SK-N-SH (cell line): Measurements from ENCODE around the gene INS. TPM values are rescaled to one million over a fixed set of nuclear protein-coding genes. Genes with fewer than 3 reads are reported as not detected.

Source experiments
- CTCF ChIA-PET: fragments of 300-600, 350-600 bp; formaldehyde crosslinking; extraction: SDS; loops from one replicate; lab custom pipeline; 2021; lab: Yijun Ruan, JAX
- POLR2A ChIA-PET: fragments of 350-600 bp; sonication (Branson Sonifier 250); formaldehyde crosslinking; extraction: SDS; loops from one replicate; lab custom pipeline; 2020; ENCODE audit warnings: antibody characterized with exemption, inconsistent platforms; lab: Yijun Ruan, JAX
- DNase-seq: peaks from one replicate; pipeline ENCODE4 v3.0.0; 2012
- H2AFZ ChIP-seq: fragments of 200-600 bp; sonication (generic); 2 replicates; pipeline ENCODE4 v1.8.1; 2016; ENCODE audit warnings: antibody characterized with exemption, mild to moderate bottlenecking, low read depth
- H3F3A ChIP-seq: fragments of 200-600 bp; sonication (generic); replicated peaks from 2 replicates; pipeline ENCODE3; 2016; ENCODE audit warnings: antibody characterized with exemption, mild to moderate bottlenecking; ENCODE audit not compliant: insufficient read depth
- H3K27ac ChIP-seq, 2 experiments: fragments of 200-500 bp in 1 of 2; fragments of 200-600 bp in 1 of 2; sonication (Bioruptor generic) in 1 of 2; sonication (generic), shearing (Covaris generic) in 1 of 2; 2 replicates each; pipeline versions ENCODE4 v1.5.1 to v1.6.1; 2014 to 2016; ENCODE audit warnings: low read depth in 2 of 2, inconsistent platforms in 1 of 2, low read length in 1 of 2, mild to moderate bottlenecking in 1 of 2, mixed read lengths in 1 of 2
- H3K27me3 ChIP-seq: fragments of 200-600 bp; sonication (generic), shearing (Covaris generic); 2 replicates; pipeline ENCODE4 v1.6.1; 2016; ENCODE audit warnings: mixed run types; ENCODE audit not compliant: insufficient read depth
- H3K36me3 ChIP-seq, 2 experiments: fragments of 200-500 bp in 1 of 2; fragments of 200-600 bp in 1 of 2; sonication (Bioruptor generic) in 1 of 2; sonication (generic) in 1 of 2; replicated peaks in 1 of 2; 2 replicates each; pipeline versions ENCODE3 to v1.5.1; 2014 to 2016; ENCODE audit warnings: low read length in 1 of 2, mild to moderate bottlenecking in 1 of 2; ENCODE audit not compliant: insufficient read depth in 2 of 2, control insufficient read depth in 1 of 2
- H3K4me1 ChIP-seq, 2 experiments: fragments of 200-500 bp in 1 of 2; fragments of 200-600 bp in 1 of 2; sonication (Bioruptor generic) in 1 of 2; sonication (generic), shearing (Covaris generic) in 1 of 2; 2 replicates each; pipeline versions ENCODE4 v1.5.1 to v1.6.1; 2014 to 2016; ENCODE audit warnings: low read depth in 1 of 2, low read length in 1 of 2, mixed run types in 1 of 2; ENCODE audit not compliant: insufficient read depth in 2 of 2, control insufficient read depth in 1 of 2
- H3K4me2 ChIP-seq: fragments of 200-600 bp; sonication (generic), shearing (Covaris generic); 2 replicates; pipeline ENCODE4 v1.6.1; 2017; ENCODE audit warnings: mixed run types
- H3K4me3 ChIP-seq, 2 experiments: fragments of 200-500 bp in 1 of 2; fragments of 200-600 bp in 1 of 2; sonication (Bioruptor generic) in 1 of 2; sonication (generic), shearing (Covaris generic) in 1 of 2; 2 replicates each; pipeline versions ENCODE4 v1.5.1 to v1.8.1; 2014 to 2016; ENCODE audit warnings: low read depth in 2 of 2, inconsistent platforms in 1 of 2, low read length in 1 of 2, mild to moderate bottlenecking in 1 of 2, mixed read lengths in 1 of 2, moderate library complexity in 1 of 2
- H3K79me2 ChIP-seq: fragments of 200-600 bp; sonication (generic); 2 replicates; pipeline ENCODE4 v1.8.1; 2017; ENCODE audit warnings: mild to moderate bottlenecking; ENCODE audit not compliant: insufficient read depth
- H3K9ac ChIP-seq: fragments of 200-600 bp; sonication (generic); 2 replicates; pipeline ENCODE4 v1.6.1; 2017; ENCODE audit warnings: mixed run types
- H3K9me2 ChIP-seq: fragments of 200-600 bp; sonication (generic); 2 replicates; pipeline ENCODE4 v1.6.1; 2017; ENCODE audit warnings: mixed run types
- H3K9me3 ChIP-seq: fragments of 200-600 bp; sonication (generic); 2 replicates; pipeline ENCODE4 v1.6.1; 2017; ENCODE audit warnings: mixed run types, mild to moderate bottlenecking, moderate library complexity
- H4K20me1 ChIP-seq: fragments of 200-600 bp; sonication (generic); 2 replicates; pipeline ENCODE4 v1.6.1; 2017; ENCODE audit warnings: mild to moderate bottlenecking, mixed run types; ENCODE audit not compliant: insufficient read depth
- ELF1 ChIP-seq: IDR thresholded peaks from 2 replicates; pipeline ENCODE4 v1.4.0; 2012
- EP300 ChIP-seq, 2 experiments: IDR thresholded peaks; 2 replicates each; pipeline versions ENCODE4 v1.4.0 to v1.6.1; 2012; ENCODE audit warnings: borderline replicate concordance in 1 of 2, low read depth in 1 of 2, low read length in 1 of 2
- EZH2phosphoT487 ChIP-seq: fragments of 200-600 bp; sonication (generic); IDR thresholded peaks from 2 replicates; pipeline ENCODE4 v1.6.1; 2017; ENCODE audit warnings: low read depth, mixed run types, mild to moderate bottlenecking, antibody characterized with exemption, moderate library complexity, borderline replicate concordance
- FOXM1 ChIP-seq: IDR thresholded peaks from 2 replicates; pipeline ENCODE4 v1.4.0; 2012; ENCODE audit warnings: low read depth, mild to moderate bottlenecking
- JUND ChIP-seq: IDR thresholded peaks from 2 replicates; pipeline ENCODE4 v1.4.0; 2012
- MEF2A ChIP-seq: IDR thresholded peaks from 2 replicates; pipeline ENCODE4 v1.4.0; 2012; ENCODE audit warnings: low read depth, borderline replicate concordance
- MXI1 ChIP-seq: IDR thresholded peaks from 2 replicates; pipeline ENCODE4 v1.6.1; 2012; ENCODE audit warnings: mild to moderate bottlenecking, low read depth, low read length, improper control_type of control experiment
- POLR2AphosphoS5 ChIP-seq: IDR thresholded peaks from 2 replicates; pipeline ENCODE4 v1.6.1; 2012; ENCODE audit warnings: low read depth, low read length
- RCOR1 ChIP-seq: fragments of 150-350 bp; IDR thresholded peaks from 2 replicates; pipeline ENCODE4 v1.6.1; 2017; ENCODE audit warnings: antibody characterized with exemption, low read length
- RXRA ChIP-seq: IDR thresholded peaks from 2 replicates; pipeline ENCODE4 v1.4.0; 2012; ENCODE audit warnings: low read depth, mild to moderate bottlenecking, borderline replicate concordance
- SIN3A ChIP-seq: IDR thresholded peaks from 2 replicates; pipeline ENCODE4 v1.6.1; 2012; ENCODE audit warnings: low read depth, mild to moderate bottlenecking, low read length, moderate library complexity, borderline replicate concordance
- TAF1 ChIP-seq: IDR thresholded peaks from 2 replicates; pipeline ENCODE4 v1.6.1; 2012; ENCODE audit warnings: low read depth, mild to moderate bottlenecking, low read length, moderate library complexity, borderline replicate concordance
- TEAD4 ChIP-seq: IDR thresholded peaks from 2 replicates; pipeline ENCODE4 v1.4.0; 2012; ENCODE audit warnings: mild to moderate bottlenecking, borderline replicate concordance; ENCODE audit not compliant: insufficient read depth
- YY1 ChIP-seq: IDR thresholded peaks from 2 replicates; pipeline ENCODE4 v1.4.0; 2012; ENCODE audit warnings: low read depth, mild to moderate bottlenecking
- WGBS: methylation state at CpG from one replicate; pipeline ENCODE4 v1.1.6; 2017; ENCODE audit warnings: low lambda C conversion rate; 5-methylcytosine and 5-hydroxymethylcytosine counted together
- polyA plus RNA-seq, 3 experiments: library from polyadenylated mRNA; depleted of rRNA; stranded (reverse); fragments of >200 nt; gene quantifications; 2 replicates each; pipeline ENCODE4 v1.2.3, GENCODE V29; 2012
- TF ChIP-seq, protein P1 (sequence below): IDR thresholded peaks from 2 replicates; pipeline ENCODE4 v1.6.1; 2012; ENCODE audit warnings: mild to moderate bottlenecking, low read depth, low read length, moderate library complexity
- TF ChIP-seq, protein P2 (sequence below): fragments of 150-350 bp; IDR thresholded peaks from 2 replicates; pipeline ENCODE4 v1.6.1; 2016; ENCODE audit warnings: mild to moderate bottlenecking, low read depth, low read length
- TF ChIP-seq, protein P3 (sequence below): IDR thresholded peaks from 2 replicates; pipeline ENCODE4 v1.4.0; 2012; ENCODE audit warnings: low read depth

The INS gene
- polyA plus RNA-seq, 1 of the 3 experiments (the other 2 are of a cell fraction) = not detected

DNA sequence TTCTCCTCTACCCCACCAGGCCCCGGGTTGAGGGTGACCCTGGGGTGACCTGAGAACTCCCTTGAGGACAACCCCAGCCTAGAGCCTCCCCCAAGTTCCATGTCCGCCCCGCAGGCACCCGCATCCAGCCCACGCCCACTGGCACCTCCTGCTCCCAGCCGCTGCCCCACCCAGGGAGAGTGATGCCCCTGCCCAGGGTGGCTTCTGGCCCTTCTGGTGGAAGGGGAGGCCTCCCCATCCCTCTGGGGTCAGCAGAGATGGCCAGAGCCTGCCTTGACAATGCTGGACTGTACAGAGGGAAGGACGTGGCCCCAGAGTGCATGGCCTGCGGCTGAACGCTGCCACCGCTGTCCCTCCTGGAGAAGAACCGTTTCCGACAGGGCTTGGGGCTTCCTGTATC is 11.7 kb upstream of the INS start:
- WGBS = 76% methylated on average over 11 of the region's 12 CpGs
- Histone ChIP-seq H3K4me2 (no peak overlapping the region), H3F3A (no peaks in the 10 kb centered on the region), H3K27ac (no peak overlapping the region), H3K9ac (no peak overlapping the region), H3K36me3 (no peaks in the 10 kb centered on the region), H2AFZ (no peak overlapping the region), H3K4me3 (no peak overlapping the region), H3K9me2 (no peaks in the 10 kb centered on the region), H3K4me1 (peaks cover 0 to 48% of the 10 kb centered on the region in 2 experiments; a peak in 1 of 4 replicates), H3K9me3 (no peaks in the 10 kb centered on the region), H3K79me2 (no peaks in the 10 kb centered on the region), H4K20me1 (no peaks in the 10 kb centered on the region), H3K27me3 (no peaks in the 10 kb centered on the region)
- TF ChIP-seq FOXM1 (no peak), MEF2A (no peak), MXI1 (no peak), POLR2AphosphoS5 (no peak), YY1 (no peak), TEAD4 (no peak), EZH2phosphoT487 (no peak), SIN3A (no peak), TAF1 (no peak), EP300 (IDR thresholded peaks at IDR 0.05; ENCODE audit: borderline replicate concordance in 1 of 2, low read depth in 1 of 2, low read length in 1 of 2) (no peak), RCOR1 (no peak), JUND (no peak), ELF1 (no peak), RXRA (no peak)
- TF ChIP-seq, protein P1, sequence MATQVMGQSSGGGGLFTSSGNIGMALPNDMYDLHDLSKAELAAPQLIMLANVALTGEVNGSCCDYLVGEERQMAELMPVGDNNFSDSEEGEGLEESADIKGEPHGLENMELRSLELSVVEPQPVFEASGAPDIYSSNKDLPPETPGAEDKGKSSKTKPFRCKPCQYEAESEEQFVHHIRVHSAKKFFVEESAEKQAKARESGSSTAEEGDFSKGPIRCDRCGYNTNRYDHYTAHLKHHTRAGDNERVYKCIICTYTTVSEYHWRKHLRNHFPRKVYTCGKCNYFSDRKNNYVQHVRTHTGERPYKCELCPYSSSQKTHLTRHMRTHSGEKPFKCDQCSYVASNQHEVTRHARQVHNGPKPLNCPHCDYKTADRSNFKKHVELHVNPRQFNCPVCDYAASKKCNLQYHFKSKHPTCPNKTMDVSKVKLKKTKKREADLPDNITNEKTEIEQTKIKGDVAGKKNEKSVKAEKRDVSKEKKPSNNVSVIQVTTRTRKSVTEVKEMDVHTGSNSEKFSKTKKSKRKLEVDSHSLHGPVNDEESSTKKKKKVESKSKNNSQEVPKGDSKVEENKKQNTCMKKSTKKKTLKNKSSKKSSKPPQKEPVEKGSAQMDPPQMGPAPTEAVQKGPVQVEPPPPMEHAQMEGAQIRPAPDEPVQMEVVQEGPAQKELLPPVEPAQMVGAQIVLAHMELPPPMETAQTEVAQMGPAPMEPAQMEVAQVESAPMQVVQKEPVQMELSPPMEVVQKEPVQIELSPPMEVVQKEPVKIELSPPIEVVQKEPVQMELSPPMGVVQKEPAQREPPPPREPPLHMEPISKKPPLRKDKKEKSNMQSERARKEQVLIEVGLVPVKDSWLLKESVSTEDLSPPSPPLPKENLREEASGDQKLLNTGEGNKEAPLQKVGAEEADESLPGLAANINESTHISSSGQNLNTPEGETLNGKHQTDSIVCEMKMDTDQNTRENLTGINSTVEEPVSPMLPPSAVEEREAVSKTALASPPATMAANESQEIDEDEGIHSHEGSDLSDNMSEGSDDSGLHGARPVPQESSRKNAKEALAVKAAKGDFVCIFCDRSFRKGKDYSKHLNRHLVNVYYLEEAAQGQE = no peak
- TF ChIP-seq, protein P2, sequence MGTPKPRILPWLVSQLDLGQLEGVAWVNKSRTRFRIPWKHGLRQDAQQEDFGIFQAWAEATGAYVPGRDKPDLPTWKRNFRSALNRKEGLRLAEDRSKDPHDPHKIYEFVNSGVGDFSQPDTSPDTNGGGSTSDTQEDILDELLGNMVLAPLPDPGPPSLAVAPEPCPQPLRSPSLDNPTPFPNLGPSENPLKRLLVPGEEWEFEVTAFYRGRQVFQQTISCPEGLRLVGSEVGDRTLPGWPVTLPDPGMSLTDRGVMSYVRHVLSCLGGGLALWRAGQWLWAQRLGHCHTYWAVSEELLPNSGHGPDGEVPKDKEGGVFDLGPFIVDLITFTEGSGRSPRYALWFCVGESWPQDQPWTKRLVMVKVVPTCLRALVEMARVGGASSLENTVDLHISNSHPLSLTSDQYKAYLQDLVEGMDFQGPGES = no peak
- TF ChIP-seq, protein P3, sequence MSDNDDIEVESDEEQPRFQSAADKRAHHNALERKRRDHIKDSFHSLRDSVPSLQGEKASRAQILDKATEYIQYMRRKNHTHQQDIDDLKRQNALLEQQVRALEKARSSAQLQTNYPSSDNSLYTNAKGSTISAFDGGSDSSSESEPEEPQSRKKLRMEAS = no peak
- ChIA-PET POLR2A (no interaction called here), CTCF (interaction anchor here (1.5 to 14.7 kb wide), 2 partner anchors 18 to 248 kb away, joined by 5 to 253 read pairs; partner anchors contain the start of gene INS)
- no peak for DNase-seq
